Duodenal mucosa (tissue), 2 donors: ENCODE results near the gene N4BP3.

Experiments used
- H3K27ac ChIP-seq: one replicate; pipeline ENCODE4 v1.7.0; 2013; ENCODE audit warnings: low read depth, low read length
- H3K27me3 ChIP-seq, 2 donors: one replicate each; pipeline ENCODE4 v1.7.0; 2013; ENCODE audit warnings: low read length in 2 of 2, control low read depth in 1 of 2; ENCODE audit not compliant: insufficient read depth in 2 of 2, control insufficient read depth in 1 of 2
- H3K36me3 ChIP-seq, 2 donors: one replicate each; pipeline ENCODE4 v1.7.0; 2013; ENCODE audit warnings: low read length in 2 of 2, control low read depth in 1 of 2; ENCODE audit not compliant: insufficient read depth in 2 of 2, control insufficient read depth in 1 of 2
- H3K4me1 ChIP-seq, 2 donors: one replicate each; pipeline ENCODE4 v1.7.0; 2013; ENCODE audit warnings: low read length in 2 of 2, control low read depth in 1 of 2; ENCODE audit not compliant: insufficient read depth in 2 of 2, control insufficient read depth in 1 of 2
- H3K4me3 ChIP-seq, 2 donors: one replicate each; pipeline ENCODE4 v1.7.0; 2013; ENCODE audit warnings: low read length in 2 of 2, low read depth in 1 of 2
- H3K9ac ChIP-seq, 2 donors: one replicate each; pipeline ENCODE4 v1.7.0; 2013; ENCODE audit warnings: low read length in 2 of 2, low read depth in 1 of 2
- H3K9me3 ChIP-seq, 2 donors: one replicate each; pipeline ENCODE4 v1.7.0; 2013; ENCODE audit warnings: low read length in 2 of 2, control low read depth in 1 of 2; ENCODE audit not compliant: control insufficient read depth in 1 of 2

N4BP3 gene

DNA sequence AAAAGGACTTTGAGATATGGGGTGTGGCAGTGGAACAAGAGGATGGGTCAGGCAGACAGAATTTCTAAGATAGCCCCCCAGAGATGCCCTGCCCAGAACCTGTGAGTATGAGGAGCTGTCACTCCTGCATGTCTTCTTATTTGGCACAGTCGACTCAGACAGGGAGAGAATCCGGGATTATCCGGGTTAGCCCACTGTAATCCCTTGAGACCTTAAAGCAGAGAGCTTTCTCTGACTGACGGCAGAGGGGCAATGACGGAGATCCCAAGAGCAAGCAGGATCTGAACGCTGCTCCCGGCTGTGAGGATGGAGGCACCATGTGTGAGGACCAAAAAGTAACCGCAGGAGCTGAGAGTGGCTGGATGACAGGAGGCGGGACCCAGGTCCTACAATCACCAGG, 49.1 kb downstream of the N4BP3 start:
- Histone ChIP-seq H3K4me3 (no peak overlapping the region), H3K9me3 (no peaks in the 10 kb centered on the region), H3K9ac (no peak overlapping the region), H3K27ac (no peak overlapping the region), H3K4me1 (peaks cover 8% of the 10 kb centered on the region in 2 donors), H3K36me3 (no peaks in the 10 kb centered on the region), H3K27me3 (peaks cover 5 to 6% of the 10 kb centered on the region in 2 donors)

DNA sequence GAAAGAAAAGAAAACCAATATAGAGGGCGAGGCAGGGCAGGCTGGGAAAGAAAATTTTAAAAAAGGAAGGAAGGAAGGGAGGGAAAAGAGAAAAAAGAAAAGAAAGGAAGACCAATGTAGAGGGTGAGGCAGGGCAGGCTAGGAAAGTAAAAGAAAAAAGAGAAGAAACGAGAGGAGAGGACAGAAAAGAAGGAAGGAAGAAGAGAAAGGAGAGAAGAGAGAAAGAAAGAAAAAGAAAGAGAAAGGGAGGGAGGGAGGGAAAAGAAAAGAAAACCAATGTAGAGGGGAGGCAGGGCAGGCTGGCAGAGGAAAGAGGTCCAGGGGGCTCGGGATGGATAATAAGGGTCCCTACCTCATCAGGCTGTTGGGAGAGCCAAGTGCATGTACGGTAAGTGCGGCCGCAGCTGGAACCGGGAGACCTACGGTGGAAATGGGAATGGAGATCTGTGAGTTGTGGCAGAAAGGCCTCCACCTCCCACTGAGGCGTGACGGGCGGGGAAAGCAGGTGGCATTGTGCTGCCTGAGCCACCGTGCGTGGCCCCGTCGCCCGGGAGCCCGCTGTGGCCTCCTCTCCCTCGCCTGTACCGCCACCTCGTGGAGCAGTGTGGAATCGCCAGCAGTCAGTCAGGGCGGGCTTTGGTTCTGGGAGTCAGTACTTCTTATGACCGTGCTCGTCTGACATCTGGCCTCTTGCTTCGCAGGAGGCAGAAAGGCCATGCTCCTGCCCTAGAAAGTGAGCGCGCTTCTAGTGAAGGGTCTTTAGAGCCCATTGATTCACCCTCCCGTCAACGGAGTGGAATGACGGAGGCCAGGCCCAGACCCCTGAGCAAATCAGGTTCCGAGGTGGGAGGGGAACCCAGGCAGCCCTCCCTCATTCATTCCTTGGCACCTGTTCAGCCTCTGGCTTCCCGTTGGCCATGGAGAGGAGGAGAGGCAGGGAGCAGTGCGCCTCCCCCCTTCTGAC, 50.7 kb downstream of the N4BP3 start:
- Histone ChIP-seq H3K4me3 (peak overlapping the region; percentile 34 to 44), H3K9ac (peak overlapping the region; percentile 32 to 38), H3K27ac (no peak overlapping the region)

DNA sequence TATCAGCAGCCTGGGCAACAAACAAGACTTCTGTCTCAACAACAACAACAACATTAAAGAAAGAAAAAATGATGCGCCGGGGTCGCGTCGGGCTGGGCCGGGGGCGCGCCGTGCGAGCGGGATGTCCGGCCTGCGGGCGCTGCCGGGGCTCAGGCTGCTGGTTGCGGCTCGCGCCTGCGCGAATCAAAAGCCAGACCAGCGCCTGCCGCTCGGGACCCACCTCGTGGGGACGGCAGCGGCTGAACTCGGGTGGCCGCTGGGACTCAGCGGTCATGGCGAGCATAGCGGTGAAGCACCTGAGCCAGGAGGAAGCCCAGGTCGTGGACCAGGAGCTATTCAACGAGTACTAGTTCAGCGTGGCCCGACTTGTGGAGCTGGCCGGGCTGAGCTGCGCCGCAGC, 52.2 kb downstream of the N4BP3 start:
- Histone ChIP-seq H3K27me3 (peaks cover 5 to 6% of the 10 kb centered on the region in 2 donors), H3K36me3 (no peaks in the 10 kb centered on the region), H3K4me3 (no peak overlapping the region), H3K9me3 (no peaks in the 10 kb centered on the region), H3K4me1 (peaks cover 8% of the 10 kb centered on the region in 2 donors), H3K9ac (no peak overlapping the region), H3K27ac (no peak overlapping the region)

More for the DNA sequence above, 50.7 kb downstream of the N4BP3 start:
- Histone ChIP-seq H3K4me1 (peaks cover 8% of the 10 kb centered on the region in 2 donors), H3K36me3 (no peaks in the 10 kb centered on the region), H3K9me3 (no peaks in the 10 kb centered on the region), H3K27me3 (peaks cover 5 to 6% of the 10 kb centered on the region in 2 donors)

DNA sequence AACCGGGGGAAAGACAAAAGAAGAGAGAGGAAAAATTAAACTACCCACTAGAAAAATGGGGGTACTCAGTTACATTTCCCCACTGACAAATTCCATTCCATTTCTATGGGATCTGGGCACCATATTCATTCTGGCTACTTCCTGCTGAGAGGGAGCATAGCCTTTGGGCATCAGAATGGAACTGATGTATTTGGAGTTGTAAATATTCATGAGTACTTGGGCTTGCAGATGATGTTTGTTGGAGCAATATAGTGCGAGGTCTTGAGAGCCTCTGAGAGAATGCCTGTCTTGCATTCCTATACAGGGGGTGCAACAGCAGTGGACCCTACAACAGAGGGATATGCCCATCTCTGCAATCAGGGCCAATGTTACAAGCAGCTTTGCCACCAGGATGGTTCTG, 57.1 kb downstream of the N4BP3 start:
- H3K36me3 ChIP-seq: no peaks in the 10 kb centered on the region
- no peak overlapping the region for H3K27ac ChIP-seq
- no peak overlapping the region for H3K4me3 ChIP-seq
- no peak overlapping the region for H3K9ac ChIP-seq
- H3K27me3 ChIP-seq: no peaks in the 10 kb centered on the region
- no peaks in the 10 kb centered on the region for H3K9me3 ChIP-seq
- no peaks in the 10 kb centered on the region for H3K4me1 ChIP-seq

DNA sequence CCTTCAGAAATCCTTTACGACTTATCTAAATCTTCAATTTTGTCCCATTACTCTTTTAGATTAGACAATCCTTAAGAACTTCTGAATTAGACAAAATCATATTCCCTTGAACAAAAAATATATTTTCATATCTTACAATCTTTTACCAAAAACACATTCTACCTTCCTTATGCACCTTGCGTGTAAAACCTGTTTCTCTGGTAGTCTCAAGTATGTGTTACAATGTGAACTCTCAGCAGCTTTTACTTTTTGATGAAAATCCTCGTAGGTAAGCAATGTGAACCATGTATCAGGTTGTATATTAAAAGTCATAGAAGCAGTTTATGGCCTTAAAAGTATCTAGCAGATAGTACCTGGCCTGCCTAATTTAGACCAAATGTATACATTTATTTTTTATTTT, 61.1 kb downstream of the N4BP3 start:
- H3K9ac ChIP-seq: no peak overlapping the region
- no peak overlapping the region for H3K27ac ChIP-seq
- H3K9me3 ChIP-seq: no peaks in the 10 kb centered on the region
- no peaks in the 10 kb centered on the region for H3K36me3 ChIP-seq
- no peaks in the 10 kb centered on the region for H3K4me1 ChIP-seq
- H3K4me3 ChIP-seq: no peak overlapping the region
- no peaks in the 10 kb centered on the region for H3K27me3 ChIP-seq
